NCI-H1105 (cell line): ENCODE data around the gene BPHL.
A peak's percentile ranks its signal among the peaks of the same experiment; 100 is the strongest.
"Not testable (repeated sequence)": the region's sequence is repeated elsewhere in the genome, so short reads cannot be mapped to it uniquely, and the experiment has no call there.

Source experiments
- DNase-seq: peaks from one replicate; lab custom pipeline; 2025; lab: John Stamatoyannopoulos, UW

BPHL gene

GRCh38 chr6:3118353-3119039 is at the start of gene BPHL:
Gene BPHL, plus strand, starts transcription at chr6:3118711. Its CDS starts 30 bp downstream, at chr6:3118741.
- peak; percentile 96 for DNase-seq

- no peak for DNase-seq
These were observed 46.9 kb upstream of the BPHL start for GRCh38 chr6:3071568-3071967.

- no peak for DNase-seq
These were observed 45.7 kb upstream of the BPHL start for GRCh38 chr6:3072798-3073197.

- DNase-seq: no peak
These were observed 45.1 kb upstream of the BPHL start for GRCh38 chr6:3073382-3073781.

GRCh38 chr6:3075772-3076113 is 42.8 kb upstream of the BPHL start:
- no peak for DNase-seq

- no peak for DNase-seq
These were observed 42.2 kb upstream of the BPHL start for GRCh38 chr6:3076320-3076719.

GRCh38 chr6:3077430-3077829 is 41.1 kb upstream of the BPHL start:
- no peak for DNase-seq

GRCh38 chr6:3078952-3079351 is 39.6 kb upstream of the BPHL start:
- DNase-seq: not testable (repeated sequence)

GRCh38 chr6:3079682-3080081 is 38.8 kb upstream of the BPHL start:
- DNase-seq: no peak

GRCh38 chr6:3081960-3082359 is 36.6 kb upstream of the BPHL start:
- DNase-seq: no peak

- DNase-seq: no peak
These were observed 33.4 kb upstream of the BPHL start for GRCh38 chr6:3085074-3085473.

GRCh38 chr6:3086282-3086946 is 32.1 kb upstream of the BPHL start:
- DNase-seq: no peak

- no peak for DNase-seq
These were observed 30.1 kb upstream of the BPHL start for GRCh38 chr6:3088446-3088845.

GRCh38 chr6:3088968-3089367 is 29.5 kb upstream of the BPHL start:
- DNase-seq: no peak

GRCh38 chr6:3090013-3090412 is 28.5 kb upstream of the BPHL start:
- no peak for DNase-seq

GRCh38 chr6:3094815-3095214 is 23.7 kb upstream of the BPHL start:
- DNase-seq: no peak

- DNase-seq: no peak
These were observed 15.6 kb upstream of the BPHL start for GRCh38 chr6:3102875-3103274.

- no peak for DNase-seq
These were observed 9.6 kb upstream of the BPHL start for GRCh38 chr6:3108746-3109414.

- DNase-seq: no peak
These were observed 8.8 kb upstream of the BPHL start for GRCh38 chr6:3109761-3110160.

GRCh38 chr6:3114377-3114776 is 4.1 kb upstream of the BPHL start:
- no peak for DNase-seq

GRCh38 chr6:3117912-3118352 is 579 bp upstream of the BPHL start:
- no peak for DNase-seq

- DNase-seq: no peak
These were observed 671 bp downstream of the BPHL start for GRCh38 chr6:3119040-3119723.

GRCh38 chr6:3120765-3121089 is 2.2 kb downstream of the BPHL start:
- DNase-seq: no peak
